ENCODE measurements around the gene TRMT112.

DNA sequence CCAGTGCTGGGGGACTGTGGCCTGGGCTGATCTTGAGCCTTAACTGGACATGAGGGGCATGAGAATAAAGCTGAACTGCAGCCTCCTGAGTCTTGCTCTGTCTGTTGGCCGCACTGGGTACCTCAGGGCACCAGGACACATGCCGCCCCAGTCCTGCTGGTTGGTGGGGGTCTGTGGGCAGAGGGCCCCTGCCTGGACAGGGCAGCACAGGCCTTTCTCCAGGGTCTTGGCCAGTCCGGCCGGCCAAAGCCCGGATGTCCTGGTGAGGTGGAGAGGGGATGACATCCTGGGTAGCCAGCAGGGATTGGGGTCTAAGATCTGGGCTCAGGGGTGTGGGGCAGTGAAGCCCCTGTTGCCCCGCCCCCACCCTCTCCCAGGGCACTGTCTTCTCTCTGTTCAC lies 40.1 kb upstream of the TRMT112 start:
- TF ChIP-seq POLR2A (IDR thresholded peaks at IDR 0.05) = no peak
- TF ChIP-seq, protein P1, sequence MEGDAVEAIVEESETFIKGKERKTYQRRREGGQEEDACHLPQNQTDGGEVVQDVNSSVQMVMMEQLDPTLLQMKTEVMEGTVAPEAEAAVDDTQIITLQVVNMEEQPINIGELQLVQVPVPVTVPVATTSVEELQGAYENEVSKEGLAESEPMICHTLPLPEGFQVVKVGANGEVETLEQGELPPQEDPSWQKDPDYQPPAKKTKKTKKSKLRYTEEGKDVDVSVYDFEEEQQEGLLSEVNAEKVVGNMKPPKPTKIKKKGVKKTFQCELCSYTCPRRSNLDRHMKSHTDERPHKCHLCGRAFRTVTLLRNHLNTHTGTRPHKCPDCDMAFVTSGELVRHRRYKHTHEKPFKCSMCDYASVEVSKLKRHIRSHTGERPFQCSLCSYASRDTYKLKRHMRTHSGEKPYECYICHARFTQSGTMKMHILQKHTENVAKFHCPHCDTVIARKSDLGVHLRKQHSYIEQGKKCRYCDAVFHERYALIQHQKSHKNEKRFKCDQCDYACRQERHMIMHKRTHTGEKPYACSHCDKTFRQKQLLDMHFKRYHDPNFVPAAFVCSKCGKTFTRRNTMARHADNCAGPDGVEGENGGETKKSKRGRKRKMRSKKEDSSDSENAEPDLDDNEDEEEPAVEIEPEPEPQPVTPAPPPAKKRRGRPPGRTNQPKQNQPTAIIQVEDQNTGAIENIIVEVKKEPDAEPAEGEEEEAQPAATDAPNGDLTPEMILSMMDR (IDR thresholded peaks at IDR 0.05) = no peak
